Activated CD8-positive, alpha-beta memory T cell treated with anti-CD3 and anti-CD28 coated beads for 48 hours (primary cell): ENCODE measurements around the gene CDKAL1.
"Not testable (repeated sequence)": the region's sequence is repeated elsewhere in the genome, so short reads cannot be mapped to it uniquely, and the experiment has no call there.

Experiments
- DNase-seq, 3 experiments: peaks; one replicate each; pipeline ENCODE4 v3.0.0-alpha.2; 2020; ENCODE audit warnings: low read depth in 2 of 3, low spot score in 2 of 3

Gene CDKAL1

GRCh38 chr6:20590476-20590875, 56.2 kb downstream of the CDKAL1 start:
- DNase-seq = not testable (repeated sequence)

DNA sequence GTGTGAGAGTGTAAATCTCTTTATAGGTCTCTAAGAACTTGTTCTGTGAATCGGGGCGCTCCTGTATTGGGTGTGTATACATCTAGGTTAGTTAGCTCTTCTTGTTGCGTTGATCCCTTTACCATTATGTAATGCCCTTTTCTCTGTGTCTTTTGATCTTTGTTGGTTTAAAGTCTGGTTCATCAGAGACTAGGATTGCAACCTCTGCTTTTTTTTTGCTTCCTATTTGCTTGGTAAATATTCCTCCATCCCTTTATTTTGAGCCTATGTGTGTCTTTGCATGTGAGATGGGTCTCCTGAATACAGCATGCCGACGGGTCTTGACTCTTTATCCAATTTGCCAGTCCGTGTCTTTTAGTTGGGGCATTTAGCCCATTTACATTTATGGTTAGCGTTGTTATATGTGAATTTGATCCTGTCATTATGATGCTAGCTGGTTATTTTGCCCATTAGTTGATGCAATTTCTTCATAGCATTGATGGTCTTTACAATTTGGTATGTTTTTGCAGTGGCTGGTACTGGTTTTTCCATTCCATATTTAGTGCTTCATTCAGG, 60.1 kb downstream of the CDKAL1 start:
- DNase-seq = not testable (repeated sequence)

DNA sequence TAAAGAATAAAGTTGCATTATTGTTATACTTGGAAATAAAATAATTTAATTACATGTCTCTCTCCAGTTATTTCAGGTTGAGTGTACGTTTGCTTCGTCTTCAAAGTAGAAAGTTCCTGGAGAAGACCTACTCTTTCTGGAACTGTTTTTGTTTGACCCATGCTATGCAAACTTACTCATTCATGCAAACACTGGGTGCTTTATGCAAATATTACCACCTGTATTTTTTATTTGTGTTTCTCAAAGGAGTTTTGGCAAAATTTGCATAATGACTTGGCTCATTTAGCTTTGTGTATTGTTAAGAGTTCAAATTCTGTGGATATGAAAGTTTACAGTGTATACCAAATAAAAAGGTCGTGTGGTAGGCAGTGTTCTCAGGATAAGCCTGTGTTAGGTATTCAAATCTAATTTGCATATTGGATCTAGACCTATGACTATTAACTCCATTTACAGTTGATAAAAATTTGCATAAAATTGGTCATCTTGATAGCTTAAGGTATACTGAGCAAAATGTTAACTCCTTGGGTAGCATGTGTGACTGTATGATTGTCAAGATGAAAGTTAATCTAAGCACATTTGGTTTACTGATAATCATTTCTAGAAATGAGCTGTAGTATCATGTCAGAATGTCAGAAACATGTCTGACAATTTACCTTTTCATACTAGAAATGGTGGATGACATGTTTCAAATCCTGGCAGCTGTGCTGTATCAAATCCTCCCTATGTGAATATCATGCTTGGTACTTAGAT, 65.2 kb downstream of the CDKAL1 start:
- DNase-seq = no peak

- DNase-seq = no peak
Measured at GRCh38 chr6:20600831-20601230, 66.6 kb downstream of the CDKAL1 start.

- DNase-seq = no peak
Measured at GRCh38 chr6:20604159-20604558, 69.9 kb downstream of the CDKAL1 start.

DNA sequence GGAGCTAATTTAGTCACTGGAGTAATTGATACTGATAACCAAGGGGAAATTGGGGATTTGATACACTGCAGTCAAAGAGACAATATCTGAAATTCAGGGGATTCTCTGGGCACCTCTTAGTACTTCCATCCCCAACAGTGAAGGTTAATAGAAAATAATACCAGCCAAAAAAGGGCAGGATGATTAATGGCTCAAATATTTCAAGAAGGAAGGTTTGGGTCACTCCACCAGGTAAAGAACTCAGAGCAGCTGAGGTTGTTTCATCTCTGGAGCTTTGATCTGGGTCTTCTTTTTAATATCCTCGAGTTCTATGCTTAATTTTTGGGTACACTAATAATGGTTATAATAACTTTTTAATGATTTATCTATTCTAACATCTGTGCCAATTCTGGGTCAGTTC, 70.8 kb downstream of the CDKAL1 start:
- no peak for DNase-seq

DNA sequence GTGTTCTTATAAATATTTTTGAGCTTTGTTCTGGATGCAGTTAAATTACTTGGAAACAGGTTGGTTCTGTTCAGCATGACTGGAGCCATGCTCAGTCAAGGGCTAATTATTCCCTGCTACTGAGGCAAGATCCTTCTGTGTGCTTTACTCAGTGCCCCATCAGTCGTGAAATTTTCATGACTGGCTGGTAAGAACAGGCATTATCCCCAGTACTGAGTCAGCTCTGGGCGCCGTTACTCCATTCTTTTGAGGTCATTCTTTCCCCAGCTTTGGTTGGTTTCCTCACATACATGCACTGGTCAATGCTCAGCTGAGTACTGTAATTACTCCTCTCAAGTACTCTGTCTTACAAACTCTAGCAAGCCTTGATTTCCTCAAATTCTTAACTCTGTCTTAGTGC, 71.3 kb downstream of the CDKAL1 start:
- no peak for DNase-seq

- no peak for DNase-seq
Measured at GRCh38 chr6:20606831-20607230, 72.6 kb downstream of the CDKAL1 start.

DNA sequence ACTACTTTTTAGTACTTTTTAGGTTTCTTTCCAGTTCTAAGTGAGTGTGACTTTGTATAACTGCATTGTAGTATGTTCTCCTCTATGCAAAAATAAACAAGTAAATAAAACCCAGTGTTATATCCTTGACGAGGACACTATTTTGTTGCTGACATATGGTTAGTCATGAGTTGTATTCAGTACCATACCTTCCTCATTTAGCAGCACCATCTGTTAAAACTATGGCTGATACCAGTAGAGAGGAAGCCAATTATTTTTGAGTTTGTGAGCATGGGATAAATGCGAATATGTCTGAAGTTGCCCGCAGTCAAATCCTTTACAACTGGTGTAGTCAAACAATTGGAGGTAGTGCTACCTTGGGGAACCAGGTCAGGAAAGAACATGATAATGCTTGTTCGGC, 74.1 kb downstream of the CDKAL1 start:
- DNase-seq = no peak

- no peak for DNase-seq
Measured at GRCh38 chr6:20608905-20609304, 74.6 kb downstream of the CDKAL1 start.

DNA sequence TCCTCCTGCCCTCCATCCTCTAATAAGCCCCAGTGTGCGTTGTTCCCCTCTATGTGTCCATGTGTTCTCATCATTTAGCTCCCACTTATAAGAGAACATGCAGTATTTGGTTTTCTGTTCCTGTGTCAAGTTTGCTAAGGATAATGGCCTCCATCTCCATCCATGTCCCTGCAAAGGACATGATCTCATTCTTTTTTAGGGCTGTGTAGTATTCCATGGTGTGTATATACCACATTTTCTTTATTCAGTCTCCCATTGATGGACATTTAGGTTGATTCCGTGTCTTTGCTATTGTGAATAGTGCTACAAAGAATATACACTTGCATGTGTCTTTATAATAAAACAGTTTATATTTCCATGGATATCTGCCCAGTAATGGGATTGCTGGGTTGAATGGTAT, 75.7 kb downstream of the CDKAL1 start:
- DNase-seq = not testable (repeated sequence)

DNA sequence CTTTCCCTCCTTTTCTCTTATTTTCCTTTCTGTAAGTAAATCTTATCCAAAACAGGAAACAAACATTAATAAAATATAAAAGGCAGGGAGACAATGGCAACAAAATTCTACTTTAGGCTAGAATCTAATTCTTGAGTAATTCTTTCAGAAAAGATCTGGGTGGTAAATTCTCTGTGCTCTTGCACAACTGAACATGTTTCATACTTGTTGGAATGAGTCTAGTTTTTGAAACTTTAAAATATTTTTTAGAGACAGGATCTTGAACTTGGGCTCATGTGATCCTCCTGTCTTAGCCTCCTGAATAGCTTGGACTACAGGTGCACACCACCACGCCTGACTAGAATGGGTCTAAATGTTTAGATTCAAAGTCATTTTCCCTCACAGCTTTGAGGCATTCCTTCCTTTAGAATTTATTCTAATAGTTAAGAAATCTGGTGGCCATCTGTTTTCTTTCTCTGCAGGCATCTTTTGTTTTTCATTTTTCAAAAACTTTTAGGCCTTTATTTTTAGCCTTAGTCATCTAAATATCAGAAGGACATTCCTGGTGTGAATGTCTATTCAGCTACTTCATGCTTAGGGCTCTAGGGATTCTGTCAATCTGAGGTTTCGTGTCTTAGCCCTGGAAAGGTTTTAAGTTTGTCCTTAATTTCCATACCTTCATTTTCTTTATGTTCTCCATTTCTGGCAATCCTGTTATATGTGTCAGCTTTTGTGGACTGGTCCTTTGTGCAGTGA, 76.5 kb downstream of the CDKAL1 start:
- no peak for DNase-seq

DNA sequence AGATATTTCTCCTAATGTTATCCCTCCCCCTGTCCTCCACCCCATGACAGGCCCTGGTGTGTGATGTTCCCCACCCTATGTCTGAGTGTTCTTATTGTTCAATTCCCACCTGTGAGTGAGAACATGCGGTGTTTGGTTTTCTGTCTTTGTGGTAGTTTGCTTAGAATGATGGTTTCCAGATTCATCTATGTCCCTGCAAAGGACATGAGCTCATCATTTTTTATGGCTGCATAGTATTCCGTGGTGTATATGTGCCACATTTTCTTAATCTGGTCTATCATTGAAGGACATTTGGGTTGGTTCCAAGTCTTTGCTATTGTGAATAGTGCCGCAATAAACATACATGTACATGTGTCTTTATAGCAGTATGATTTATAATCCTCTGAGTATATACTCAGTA, 83.3 kb downstream of the CDKAL1 start:
- DNase-seq = not testable (repeated sequence)

DNA sequence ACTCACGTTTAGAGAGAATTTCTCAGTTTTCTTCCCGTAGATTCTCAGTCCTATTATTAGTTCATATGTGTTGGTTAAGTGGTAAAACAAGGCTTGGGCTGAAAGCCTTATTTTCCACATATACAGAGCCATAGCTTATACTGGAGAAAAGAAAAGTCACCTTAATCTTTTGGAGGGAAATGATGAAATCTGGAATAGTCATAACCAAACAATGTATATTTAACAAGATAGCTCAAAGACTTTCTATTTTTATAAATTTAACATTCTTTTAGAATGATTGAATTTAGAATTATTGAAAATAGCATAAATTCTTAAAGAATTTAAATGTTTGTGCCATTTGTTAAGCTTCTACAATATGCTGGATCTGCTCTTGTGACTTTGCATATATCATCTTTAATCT, 85.8 kb downstream of the CDKAL1 start:
- no peak for DNase-seq

DNA sequence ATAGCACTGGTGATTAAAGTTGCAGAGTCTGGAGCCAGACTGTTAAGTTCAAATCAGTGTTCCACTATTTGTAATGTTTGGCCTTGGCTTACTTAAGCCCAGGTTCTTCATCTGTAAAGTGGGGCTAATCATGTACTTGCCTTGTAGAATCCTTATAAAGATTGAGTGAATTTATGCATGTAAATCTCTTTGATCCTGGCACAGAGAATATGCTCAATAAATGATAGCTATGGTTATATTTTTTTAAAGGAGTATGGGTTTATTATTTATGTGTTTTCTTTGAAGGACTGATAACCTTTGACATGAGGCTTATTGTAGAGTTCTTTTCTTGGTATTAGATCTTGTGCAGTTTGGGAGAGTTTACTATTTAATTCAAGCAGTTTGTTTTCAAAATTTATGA, 89.5 kb downstream of the CDKAL1 start:
- no peak for DNase-seq

DNA sequence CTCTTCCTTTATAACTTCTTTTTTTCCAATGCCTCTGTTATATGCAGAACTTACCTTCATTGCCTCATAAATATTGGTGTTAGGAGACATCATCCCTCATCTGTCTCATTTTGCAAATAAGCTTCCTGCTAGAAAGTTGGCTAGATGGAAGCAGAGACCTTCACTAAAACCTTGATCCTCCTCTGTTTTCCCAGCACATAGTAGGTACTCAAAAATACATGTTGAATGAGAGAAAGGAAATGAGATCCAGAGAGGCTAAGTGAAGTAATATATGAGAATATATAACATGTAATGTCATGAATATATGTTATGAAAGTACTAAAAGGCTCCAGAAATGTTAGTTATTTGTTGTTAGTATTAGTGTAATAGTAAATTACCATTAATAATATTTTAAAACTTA, 91.9 kb downstream of the CDKAL1 start:
- no peak for DNase-seq

GRCh38 chr6:20629509-20629908, 95.3 kb downstream of the CDKAL1 start:
- DNase-seq = no peak

GRCh38 chr6:20630136-20630535, 95.9 kb downstream of the CDKAL1 start:
- no peak for DNase-seq

DNA sequence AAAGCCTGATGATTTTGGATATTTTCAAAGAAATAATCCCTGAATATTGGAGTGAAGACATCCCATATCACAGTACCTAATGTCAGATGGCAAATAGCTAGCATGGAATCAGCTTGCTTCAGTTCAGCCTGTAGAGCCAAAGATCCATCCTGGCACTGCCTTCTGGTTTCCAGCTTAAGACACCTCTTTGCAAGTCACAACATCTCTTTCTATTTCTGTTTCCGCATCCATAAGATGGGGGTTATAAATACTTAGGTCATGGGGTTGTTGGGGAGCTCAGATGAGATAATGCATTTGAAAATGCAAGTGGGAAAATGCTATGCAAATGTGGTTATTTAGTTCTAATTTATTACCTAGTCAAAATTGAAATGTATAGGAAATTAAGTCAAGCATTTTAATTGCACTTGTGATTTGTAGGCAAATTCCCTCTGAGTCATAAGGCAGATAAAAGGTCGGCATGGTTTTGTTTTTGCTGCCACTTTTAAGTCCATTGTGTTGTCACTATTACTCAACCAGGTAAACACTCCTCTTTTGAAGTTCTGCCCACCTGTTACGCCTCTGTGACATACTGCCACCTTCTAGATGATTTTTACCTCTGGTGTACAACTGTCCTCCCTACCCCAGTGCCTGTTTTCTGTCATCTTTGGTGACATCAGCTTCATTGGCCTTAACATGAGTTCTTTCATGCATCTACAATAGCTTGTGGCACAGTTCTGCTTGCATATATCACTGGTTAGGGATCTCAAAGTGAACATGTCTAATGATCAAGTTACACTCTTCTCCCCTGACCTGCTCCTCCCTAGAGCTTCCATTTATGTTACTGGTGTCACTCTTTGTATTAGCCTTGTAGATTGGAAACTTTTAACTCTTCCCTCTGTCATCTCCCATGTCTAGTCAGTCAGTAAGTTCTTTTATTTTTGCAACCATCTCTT, 96.6 kb downstream of the CDKAL1 start:
- no peak for DNase-seq

GRCh38 chr6:20631549-20631924, 97.3 kb downstream of the CDKAL1 start:
- DNase-seq = no peak

DNA sequence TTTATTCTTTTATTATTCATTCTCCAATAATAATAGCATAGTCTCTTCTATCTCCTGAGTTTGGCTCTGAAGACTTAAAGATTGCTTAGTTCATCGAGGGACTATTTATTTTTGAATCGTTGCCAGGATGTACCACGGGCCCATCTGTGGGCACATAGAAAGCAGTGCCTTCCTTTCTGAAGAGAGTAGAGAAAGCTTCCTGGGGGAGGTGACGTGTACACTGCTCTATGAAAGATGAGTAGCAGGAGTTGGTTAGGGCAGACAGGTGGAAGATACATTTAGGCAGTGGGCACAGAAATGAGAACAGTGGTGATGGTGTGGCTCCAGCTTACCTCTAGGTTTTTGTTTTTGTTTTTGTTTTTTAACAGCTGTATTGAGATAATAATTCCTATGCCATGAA, 98.4 kb downstream of the CDKAL1 start:
- DNase-seq = no peak
